Lower leg skin (tissue), 3 donors: ENCODE data around the gene CUL9.

ENCODE experiments used
- POLR2A ChIP-seq, 2 donors: fragments of 450-650 bp; IDR thresholded peaks; one replicate each; pipeline ENCODE4 v1.6.1; 2016 to 2017; ENCODE audit warnings: antibody characterized with exemption in 2 of 2, mild to moderate bottlenecking in 1 of 2, moderate library complexity in 1 of 2
- TF ChIP-seq, protein P1 (sequence below), 3 donors: fragments of 450-650 bp; IDR thresholded peaks; one replicate each; pipeline ENCODE4 v1.5.1; 2016; ENCODE audit warnings: antibody characterized with exemption in 3 of 3, mild to moderate bottlenecking in 3 of 3, moderate library complexity in 2 of 3

DNA sequence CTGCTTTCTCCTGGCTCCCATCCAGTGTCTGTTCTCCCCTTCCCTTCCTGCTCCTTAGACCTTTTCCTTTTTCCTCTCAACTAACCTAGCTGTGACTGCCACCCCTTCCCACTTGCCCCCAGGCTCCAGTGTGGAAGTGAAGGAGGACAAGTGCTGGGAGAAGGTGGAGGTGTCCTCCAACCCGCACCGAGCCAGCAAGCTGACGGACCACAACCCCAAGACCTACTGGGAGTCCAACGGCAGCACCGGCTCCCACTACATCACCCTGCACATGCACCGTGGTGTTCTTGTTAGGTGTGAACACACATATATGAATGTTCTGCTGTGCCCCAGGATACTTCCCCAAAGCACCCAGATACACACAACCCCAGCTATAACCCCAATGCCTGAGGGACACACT is 18.5 kb downstream of the CUL9 start:
- TF ChIP-seq POLR2A (IDR thresholded peaks at IDR 0.05) = no peak
- TF ChIP-seq, protein P1, sequence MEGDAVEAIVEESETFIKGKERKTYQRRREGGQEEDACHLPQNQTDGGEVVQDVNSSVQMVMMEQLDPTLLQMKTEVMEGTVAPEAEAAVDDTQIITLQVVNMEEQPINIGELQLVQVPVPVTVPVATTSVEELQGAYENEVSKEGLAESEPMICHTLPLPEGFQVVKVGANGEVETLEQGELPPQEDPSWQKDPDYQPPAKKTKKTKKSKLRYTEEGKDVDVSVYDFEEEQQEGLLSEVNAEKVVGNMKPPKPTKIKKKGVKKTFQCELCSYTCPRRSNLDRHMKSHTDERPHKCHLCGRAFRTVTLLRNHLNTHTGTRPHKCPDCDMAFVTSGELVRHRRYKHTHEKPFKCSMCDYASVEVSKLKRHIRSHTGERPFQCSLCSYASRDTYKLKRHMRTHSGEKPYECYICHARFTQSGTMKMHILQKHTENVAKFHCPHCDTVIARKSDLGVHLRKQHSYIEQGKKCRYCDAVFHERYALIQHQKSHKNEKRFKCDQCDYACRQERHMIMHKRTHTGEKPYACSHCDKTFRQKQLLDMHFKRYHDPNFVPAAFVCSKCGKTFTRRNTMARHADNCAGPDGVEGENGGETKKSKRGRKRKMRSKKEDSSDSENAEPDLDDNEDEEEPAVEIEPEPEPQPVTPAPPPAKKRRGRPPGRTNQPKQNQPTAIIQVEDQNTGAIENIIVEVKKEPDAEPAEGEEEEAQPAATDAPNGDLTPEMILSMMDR (IDR thresholded peaks at IDR 0.05) = no peak
